Nephron progenitor cell (in vitro differentiated cells): ENCODE data around the gene CACNG4.
A peak's percentile ranks its signal among the peaks of the same experiment; 100 is the strongest.

Experiments used
- DNase-seq: peaks from one replicate; pipeline ENCODE4 v3.0.0; 2021
- H3K27ac Mint-ChIP-seq: 2 replicates; pipeline ENCODE4 v1.8.0; 2021; ENCODE audit warnings: mild to moderate bottlenecking, moderate library complexity, mixed read lengths
- H3K27me3 Mint-ChIP-seq: 2 replicates; pipeline ENCODE4 v1.8.0; 2021; ENCODE audit warnings: mild to moderate bottlenecking, low read depth, mixed read lengths; ENCODE audit not compliant: poor library complexity
- H3K36me3 Mint-ChIP-seq: 2 replicates; pipeline ENCODE4 v1.8.0; 2021; ENCODE audit warnings: low read depth, mixed read lengths
- H3K4me1 Mint-ChIP-seq: 2 replicates; pipeline ENCODE4 v1.8.0; 2021; ENCODE audit warnings: mixed read lengths
- H3K4me3 Mint-ChIP-seq: 2 replicates; pipeline ENCODE4 v1.8.0; 2021; ENCODE audit warnings: mild to moderate bottlenecking, moderate library complexity, mixed read lengths
- H3K9me3 Mint-ChIP-seq: 2 replicates; pipeline ENCODE4 v1.8.0; 2021; ENCODE audit warnings: mild to moderate bottlenecking, moderate library complexity, mixed read lengths
- CTCF ChIP-seq: fragments of 200-600 bp; sonication (generic); IDR thresholded peaks from 2 replicates; pipeline ENCODE4 v1.5.0; 2021; ENCODE audit warnings: antibody characterized with exemption

CACNG4 gene

DNA sequence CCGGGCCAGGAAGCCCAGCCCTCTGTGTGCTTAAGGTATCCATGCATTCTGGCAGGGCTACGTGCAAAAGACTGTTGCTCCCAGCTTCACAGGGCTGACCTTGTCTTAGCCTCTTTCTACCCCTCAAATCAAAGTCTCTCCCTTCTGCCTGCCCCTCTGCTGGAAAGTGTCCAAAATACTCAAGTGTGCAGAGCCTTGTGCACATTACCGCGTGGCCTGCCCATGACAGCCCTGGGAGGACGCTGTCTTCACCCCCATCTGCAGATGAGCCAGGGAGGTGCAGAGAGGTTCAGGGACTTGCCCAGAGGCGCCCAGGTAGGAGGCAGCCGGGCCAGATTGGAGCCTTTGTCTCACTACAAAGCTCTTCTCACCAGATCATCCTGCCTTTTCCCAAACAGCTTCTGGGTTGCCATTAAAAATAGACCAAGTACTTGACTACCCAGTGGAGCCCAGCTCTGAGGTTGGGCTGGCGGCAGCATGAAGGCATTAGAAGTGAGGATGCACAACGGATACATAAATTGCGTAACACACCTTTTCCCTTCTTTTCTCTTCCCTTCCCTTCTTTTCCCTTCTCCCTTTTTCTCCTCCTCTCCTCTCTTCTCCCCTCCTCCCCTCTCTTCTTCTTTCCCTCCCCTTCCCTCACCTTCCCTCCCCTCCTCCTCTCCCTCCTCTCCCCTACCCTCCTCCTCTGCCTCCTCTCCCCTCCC lies 3.5 kb downstream of the CACNG4 start:
- no peak for DNase-seq
- Mint-ChIP-seq H3K4me1 (peaks cover 63% of the 10 kb centered on the region), H3K36me3 (no peaks in the 10 kb centered on the region), H3K4me3 (no peak overlapping the region), H3K9me3 (no peaks in the 10 kb centered on the region), H3K27me3 (peaks cover 78% of the 10 kb centered on the region), H3K27ac (no peak overlapping the region)
- no peak for TF ChIP-seq CTCF

DNA sequence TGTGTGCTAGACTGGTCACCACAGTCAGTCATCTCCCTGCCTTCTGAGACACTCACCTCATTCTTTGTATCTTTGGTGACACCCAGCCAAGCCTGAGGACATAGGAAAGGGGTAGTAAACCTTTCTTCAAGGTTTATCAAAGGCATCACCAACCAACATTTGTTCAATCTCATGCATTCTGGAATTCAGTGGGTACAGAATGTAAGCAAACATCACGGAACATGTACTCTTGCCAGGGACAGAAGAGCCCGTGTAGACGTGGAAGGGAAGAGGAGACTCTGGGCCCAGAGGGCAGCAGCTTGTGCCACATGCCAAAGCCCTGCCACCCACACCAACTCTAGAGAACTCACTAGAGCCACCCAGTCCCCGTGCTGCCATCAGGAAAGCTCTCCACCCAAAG lies 4.4 kb downstream of the CACNG4 start:
- H3K27me3 Mint-ChIP-seq = peaks cover 72% of the 10 kb centered on the region
- H3K4me1 Mint-ChIP-seq = peaks cover 58% of the 10 kb centered on the region
- no peak overlapping the region for H3K4me3 Mint-ChIP-seq
- no peak for DNase-seq
- no peak for TF ChIP-seq CTCF
- no peaks in the 10 kb centered on the region for H3K36me3 Mint-ChIP-seq
- H3K27ac Mint-ChIP-seq = no peak overlapping the region
- no peaks in the 10 kb centered on the region for H3K9me3 Mint-ChIP-seq

DNA sequence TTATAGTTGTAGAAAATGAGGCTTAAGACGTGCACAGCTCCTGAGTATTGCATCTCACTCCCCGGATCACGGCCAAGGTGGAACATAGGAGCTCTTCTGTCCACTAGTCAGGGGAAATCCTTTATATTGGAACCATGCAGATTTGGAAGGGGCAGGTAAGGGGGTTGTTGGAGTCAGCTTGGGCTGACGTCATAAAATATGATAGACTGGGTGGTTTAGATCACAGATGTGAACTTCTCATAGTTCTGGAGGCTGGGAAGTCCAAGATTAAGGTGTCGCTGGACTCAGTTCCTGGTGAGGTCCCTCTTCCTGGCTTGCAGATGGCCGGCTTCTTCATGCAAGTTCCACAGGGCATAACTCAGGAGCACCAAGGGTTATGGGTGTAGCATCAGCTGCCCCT lies 5.6 kb downstream of the CACNG4 start:
- H3K9me3 Mint-ChIP-seq = no peaks in the 10 kb centered on the region
- no peak for DNase-seq
- H3K27me3 Mint-ChIP-seq = peaks cover 63% of the 10 kb centered on the region
- peaks cover 59% of the 10 kb centered on the region for H3K4me1 Mint-ChIP-seq
- H3K4me3 Mint-ChIP-seq = no peak overlapping the region
- TF ChIP-seq CTCF = no peak
- no peak overlapping the region for H3K27ac Mint-ChIP-seq
- H3K36me3 Mint-ChIP-seq = no peaks in the 10 kb centered on the region

DNA sequence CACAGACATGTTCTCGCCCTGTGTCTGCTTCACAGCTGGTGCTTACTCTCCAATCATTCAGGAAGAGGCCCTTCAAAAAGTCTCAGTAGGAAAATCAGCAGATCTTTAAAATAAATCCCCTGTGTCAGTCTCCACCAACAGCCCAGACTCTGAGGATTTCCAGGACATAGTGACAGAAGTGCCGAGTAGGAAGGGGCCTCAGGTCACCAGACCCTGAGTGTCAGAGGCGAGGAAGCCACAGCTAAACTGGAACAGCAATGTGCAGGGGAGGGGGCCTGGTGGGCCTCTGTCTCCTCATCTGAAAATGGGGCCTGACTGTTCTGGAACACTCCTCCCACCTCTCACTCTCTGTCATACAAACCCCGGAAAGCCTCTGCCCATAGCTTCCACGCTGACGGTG lies 6.3 kb downstream of the CACNG4 start:
- no peak for DNase-seq
- Mint-ChIP-seq H3K27ac (no peak overlapping the region), H3K9me3 (no peaks in the 10 kb centered on the region), H3K4me1 (peaks cover 59% of the 10 kb centered on the region), H3K4me3 (peak overlapping the region; percentile 19), H3K36me3 (no peaks in the 10 kb centered on the region), H3K27me3 (peaks cover 60% of the 10 kb centered on the region)
- no peak for TF ChIP-seq CTCF

DNA sequence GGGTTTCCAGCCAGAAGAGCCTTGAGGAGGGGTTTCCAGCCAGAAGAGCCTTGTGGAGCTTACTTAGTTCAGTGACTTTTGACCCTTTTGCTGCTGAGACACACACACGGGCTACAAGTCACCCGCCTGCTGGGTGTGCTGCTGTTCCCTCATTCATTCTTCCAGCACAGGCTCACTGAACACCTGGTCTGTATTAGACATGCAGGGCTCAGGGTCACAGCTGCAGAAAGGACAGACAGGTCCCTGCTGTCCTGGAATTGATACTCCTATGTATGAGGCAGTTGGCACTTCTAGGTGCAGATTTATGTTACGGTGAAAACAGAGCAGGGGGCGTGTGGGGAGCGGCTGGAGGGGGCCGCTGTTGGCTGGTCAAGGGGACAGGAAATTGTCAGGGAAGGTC lies 6.8 kb downstream of the CACNG4 start:
- Mint-ChIP-seq H3K4me1 (peaks cover 57% of the 10 kb centered on the region), H3K4me3 (peak overlapping the region; percentile 8), H3K9me3 (no peaks in the 10 kb centered on the region), H3K27ac (peak overlapping the region; percentile 15), H3K36me3 (no peaks in the 10 kb centered on the region), H3K27me3 (peaks cover 58% of the 10 kb centered on the region)
- DNase-seq = peak; percentile 38
- TF ChIP-seq CTCF = no peak
